H1 (cell line): ENCODE data around the gene CTSK. TPM values are rescaled to one million over a fixed set of nuclear protein-coding genes. Genes with fewer than 3 reads are reported as not detected.

Experiments
- CTCF ChIA-PET: fragments of 300-600 bp; sonication (Branson Sonifier 250); formaldehyde crosslinking; loops from one replicate; lab custom pipeline; 2021; ENCODE audit not compliant: partially characterized antibody; lab: Charles Lee
- POLR2A ChIA-PET: fragments of 300-600 bp; sonication (Branson Sonifier 250); formaldehyde crosslinking; loops from one replicate; lab custom pipeline; 2021; ENCODE audit warnings: inconsistent platforms; ENCODE audit not compliant: partially characterized antibody; lab: Charles Lee
- DNase-seq, 2 experiments: peaks; one replicate each; pipeline versions ENCODE4 v3.0.0 to v3.0.0-alpha.2; 2010 to 2022; ENCODE audit warnings: low spot score in 2 of 2, low read depth in 1 of 2, mixed read lengths in 1 of 2
- FAIRE-seq: peaks from 2 replicates; lab custom pipeline; 2011; peaks lifted over from hg19 to GRCh38; lab: Jason Lieb, UNC
- H2AFZ ChIP-seq: 2 replicates; pipeline ENCODE4 v1.8.1; 2012; ENCODE audit warnings: low read length, inconsistent platforms
- H2AK5ac ChIP-seq: 2 replicates; pipeline ENCODE4 v1.6.1; 2013; ENCODE audit warnings: low read depth, low read length
- H2BK120ac ChIP-seq: replicated peaks from 2 replicates; pipeline ENCODE3; 2013; ENCODE audit warnings: low read depth, low read length, inconsistent platforms
- H2BK12ac ChIP-seq: 2 replicates; pipeline ENCODE4 v1.6.1; 2013; ENCODE audit warnings: low read depth, low read length
- H2BK15ac ChIP-seq: 2 replicates; pipeline ENCODE4 v1.6.1; 2013; ENCODE audit warnings: low read length
- H2BK20ac ChIP-seq: 2 replicates; pipeline ENCODE4 v1.6.1; 2013; ENCODE audit warnings: low read length
- H2BK5ac ChIP-seq: 2 replicates; pipeline ENCODE4 v1.6.1; 2013; ENCODE audit warnings: low read depth, low read length
- H3K14ac ChIP-seq: 2 replicates; pipeline ENCODE4 v1.6.1; 2013; ENCODE audit warnings: inconsistent platforms; ENCODE audit not compliant: insufficient read length
- H3K18ac ChIP-seq: 2 replicates; pipeline ENCODE4 v1.6.1; 2013; ENCODE audit warnings: low read length; ENCODE audit errors: extremely low read depth
- H3K23ac ChIP-seq: 2 replicates; pipeline ENCODE4 v1.6.1; 2013; ENCODE audit warnings: inconsistent platforms; ENCODE audit not compliant: insufficient read length
- H3K23me2 ChIP-seq: 2 replicates; pipeline ENCODE4 v1.6.1; 2013; ENCODE audit warnings: low read depth, low read length
- H3K27ac ChIP-seq: 2 replicates; pipeline ENCODE4 v1.6.1; 2011; ENCODE audit warnings: low read depth, low read length, inconsistent platforms
- H3K27me3 ChIP-seq, 4 experiments: replicated peaks in 1 of 4; 1 replicate in 1 of 4; 2 replicates in 3 of 4; pipeline versions ENCODE4 v1.6.1 to v1.8.1; 2011 to 2013; ENCODE audit warnings: low read length in 3 of 4, mild to moderate bottlenecking in 3 of 4, inconsistent platforms in 2 of 4, mixed read lengths in 2 of 4, moderate library complexity in 1 of 4; ENCODE audit not compliant: control insufficient read depth in 3 of 4, insufficient read depth in 3 of 4; ENCODE audit errors: extremely low read depth in 1 of 4
- H3K36me3 ChIP-seq, 4 experiments: 2 replicates each; pipeline versions ENCODE4 v1.6.1 to v1.8.1; 2011 to 2013; ENCODE audit warnings: mild to moderate bottlenecking in 4 of 4, low read length in 3 of 4, moderate library complexity in 2 of 4, control low read depth in 1 of 4, inconsistent platforms in 1 of 4; ENCODE audit not compliant: insufficient read depth in 4 of 4, control insufficient read depth in 2 of 4
- H3K4ac ChIP-seq: replicated peaks from 2 replicates; pipeline ENCODE3; 2013; ENCODE audit warnings: low read length, low read depth, mixed read lengths, inconsistent platforms; ENCODE audit not compliant: insufficient read length
- H3K4me1 ChIP-seq, 4 experiments: replicated peaks in 1 of 4; 1 replicate in 1 of 4; 2 replicates in 3 of 4; pipeline versions ENCODE4 v1.6.1 to v1.8.1; 2011 to 2013; ENCODE audit warnings: low read length in 3 of 4, inconsistent platforms in 2 of 4, mixed read lengths in 1 of 4; ENCODE audit not compliant: insufficient read depth in 4 of 4, control insufficient read depth in 3 of 4
- H3K4me2 ChIP-seq, 2 experiments: 2 replicates each; pipeline versions ENCODE4 v1.6.1 to v1.8.1; 2011 to 2013; ENCODE audit warnings: low read depth in 2 of 2, low read length in 2 of 2, control low read depth in 1 of 2, inconsistent platforms in 1 of 2, mild to moderate bottlenecking in 1 of 2; ENCODE audit not compliant: insufficient read depth in 1 of 2
- H3K4me3 ChIP-seq, 4 experiments: fragments of 200-600, 300-600 bp in 1 of 4; sonication (generic), shearing (Covaris generic), sonication (Bioruptor Twin) in 1 of 4; 2 replicates each; pipeline versions ENCODE4 v1.5.1 to v1.8.1; 2011 to 2016; ENCODE audit warnings: low read length in 4 of 4, low read depth in 3 of 4, control low read depth in 2 of 4, inconsistent platforms in 2 of 4, mild to moderate bottlenecking in 2 of 4, mixed read lengths in 1 of 4, moderate library complexity in 1 of 4; ENCODE audit not compliant: insufficient read depth in 2 of 4; ENCODE audit errors: extremely low read depth in 1 of 4
- H3K56ac ChIP-seq: replicated peaks from 2 replicates; pipeline ENCODE3; 2013; ENCODE audit warnings: low read depth, mild to moderate bottlenecking, mixed read lengths, low read length, inconsistent platforms; ENCODE audit not compliant: insufficient read length
- H3K79me1 ChIP-seq: 2 replicates; pipeline ENCODE4 v1.6.1; 2013; ENCODE audit warnings: low read depth, low read length, control low read depth
- H3K79me2 ChIP-seq, 2 experiments: 2 replicates each; pipeline versions ENCODE4 v1.6.1 to v1.8.1; 2012 to 2013; ENCODE audit warnings: low read length in 2 of 2, mild to moderate bottlenecking in 2 of 2, inconsistent platforms in 1 of 2; ENCODE audit not compliant: insufficient read depth in 2 of 2, control insufficient read depth in 1 of 2
- H3K9ac ChIP-seq, 4 experiments: replicated peaks in 1 of 4; 1 replicate in 1 of 4; 2 replicates in 3 of 4; pipeline versions ENCODE4 v1.6.1 to v1.8.1; 2011 to 2013; ENCODE audit warnings: low read depth in 3 of 4, low read length in 3 of 4, control low read depth in 2 of 4, mild to moderate bottlenecking in 2 of 4, moderate library complexity in 2 of 4, inconsistent platforms in 1 of 4; ENCODE audit errors: extremely low read depth in 1 of 4
- H3K9me3 ChIP-seq, 2 experiments: 2 replicates each; pipeline versions ENCODE4 v1.6.1 to v1.8.1; 2012 to 2013; ENCODE audit warnings: mild to moderate bottlenecking in 2 of 2, moderate library complexity in 2 of 2, control low read depth in 1 of 2, inconsistent platforms in 1 of 2, low read depth in 1 of 2, low read length in 1 of 2, mixed read lengths in 1 of 2; ENCODE audit not compliant: insufficient read depth in 2 of 2
- H4K20me1 ChIP-seq, 2 experiments: replicated peaks in 1 of 2; 2 replicates each; pipeline versions ENCODE3 to v1.8.1; 2011 to 2013; ENCODE audit warnings: inconsistent platforms in 2 of 2, low read length in 2 of 2, mild to moderate bottlenecking in 1 of 2; ENCODE audit not compliant: insufficient read depth in 2 of 2, control insufficient read depth in 1 of 2
- H4K5ac ChIP-seq: 2 replicates; pipeline ENCODE4 v1.6.1; 2013; ENCODE audit warnings: low read length, low read depth, mixed read lengths, inconsistent platforms; ENCODE audit not compliant: insufficient read length
- H4K8ac ChIP-seq: 2 replicates; pipeline ENCODE4 v1.8.0; 2013; ENCODE audit warnings: mild to moderate bottlenecking, moderate library complexity, low read length, inconsistent platforms; ENCODE audit not compliant: insufficient read depth; ENCODE audit errors: extremely low read depth
- H4K91ac ChIP-seq: replicated peaks from 2 replicates; pipeline ENCODE3; 2013; ENCODE audit warnings: low read length, mixed read lengths, inconsistent platforms; ENCODE audit not compliant: insufficient read length
- CEBPB ChIP-seq: IDR thresholded peaks from 2 replicates; pipeline ENCODE4 v1.6.1; 2012; ENCODE audit warnings: low read depth, low read length
- CREB1 ChIP-seq: IDR thresholded peaks from 2 replicates; pipeline ENCODE4 v1.6.1; 2012; ENCODE audit warnings: inconsistent platforms
- GTF2F1 ChIP-seq: IDR thresholded peaks from 2 replicates; pipeline ENCODE4 v1.6.1; 2012; ENCODE audit warnings: low read depth, low read length, improper control_type of control experiment, borderline replicate concordance
- KDM1A ChIP-seq: fragments of 200-600, 300-600 bp; sonication (generic); IDR thresholded peaks from 2 replicates; pipeline ENCODE4 v1.7.1; 2016; ENCODE audit warnings: mild to moderate bottlenecking, low read length, borderline replicate concordance
- RFX5 ChIP-seq: IDR thresholded peaks from 2 replicates; pipeline ENCODE4 v1.6.1; 2011; ENCODE audit warnings: low read depth, low read length, improper control_type of control experiment, borderline replicate concordance
- SIRT6 ChIP-seq: IDR thresholded peaks from one replicate; pipeline ENCODE4 v1.7.1; 2012; ENCODE audit warnings: low read length, inconsistent platforms
- SIX5 ChIP-seq: IDR thresholded peaks from 2 replicates; pipeline ENCODE4 v1.6.1; 2011; ENCODE audit warnings: mild to moderate bottlenecking, low read depth, low read length
- TAF1 ChIP-seq: IDR thresholded peaks from 2 replicates; pipeline ENCODE4 v1.6.1; 2011; ENCODE audit warnings: mild to moderate bottlenecking, low read depth, low read length
- TAF7 ChIP-seq: optimal IDR thresholded peaks from 2 replicates; pipeline ENCODE3; 2011; ENCODE audit warnings: low read depth, mild to moderate bottlenecking, inconsistent platforms, low read length, moderate library complexity, borderline replicate concordance
- WGBS, 2 experiments: shearing (Covaris generic) in 1 of 2; methylation state at CpG; one replicate each; pipeline versions ENCODE4 v1.1.6 to v1.1.7; 2013 to 2015; ENCODE audit warnings: low lambda C conversion rate in 2 of 2, mixed read lengths in 2 of 2, inconsistent platforms in 1 of 2, low coverage in 1 of 2, missing lambda C conversion rate in 1 of 2; ENCODE audit not compliant: insufficient replicate concordance in 2 of 2, insufficient coverage in 1 of 2, insufficient read length in 1 of 2; ENCODE audit errors: extremely low coverage in 1 of 2, missing lambda C conversion rate in 1 of 2; 5-methylcytosine and 5-hydroxymethylcytosine counted together
- polyA plus RNA-seq, 7 experiments: library from polyadenylated mRNA; depleted of rRNA in 3 of 7; stranded (reverse) in 5 of 7; unstranded in 2 of 7; fragments of >200 nt in 5 of 7; fragments of 200-250 nt in 2 of 7; gene quantifications; 1 replicate in 5 of 7; 2 replicates in 1 of 7; 4 replicates in 1 of 7; pipeline versions ENCODE4 v1.2.1 to v1.2.3, GENCODE V29; 2011 to 2013; ENCODE audit warnings: missing spikeins in 2 of 7, mixed read lengths in 2 of 7
- total RNA-seq: library from RNA; stranded (reverse); fragmentation: NEBNext Ultra II Directional; extraction: Animal tissue kit (Norgen Biotek cat#: 25700); gene quantifications from 2 replicates; pipeline ENCODE4 v1.2.1, GENCODE V29; 2021
- TF ChIP-seq, protein P1 (sequence below): IDR thresholded peaks from 2 replicates; pipeline ENCODE4 v1.6.1; 2012; ENCODE audit warnings: low read length, inconsistent platforms
- TF ChIP-seq, protein P2 (sequence below): IDR thresholded peaks from 2 replicates; pipeline ENCODE4 v1.6.1; 2012; ENCODE audit warnings: inconsistent platforms
- TF ChIP-seq, protein P3 (sequence below): IDR thresholded peaks from 2 replicates; pipeline ENCODE4 v1.6.1; 2012; ENCODE audit warnings: inconsistent platforms

The CTSK gene
- total and polyA plus RNA-seq, 2 of the 8 experiments (the other 6 are each of a cell fraction or from before 2014, with no cell fraction given), result 2.7 to 4.2 TPM

DNA sequence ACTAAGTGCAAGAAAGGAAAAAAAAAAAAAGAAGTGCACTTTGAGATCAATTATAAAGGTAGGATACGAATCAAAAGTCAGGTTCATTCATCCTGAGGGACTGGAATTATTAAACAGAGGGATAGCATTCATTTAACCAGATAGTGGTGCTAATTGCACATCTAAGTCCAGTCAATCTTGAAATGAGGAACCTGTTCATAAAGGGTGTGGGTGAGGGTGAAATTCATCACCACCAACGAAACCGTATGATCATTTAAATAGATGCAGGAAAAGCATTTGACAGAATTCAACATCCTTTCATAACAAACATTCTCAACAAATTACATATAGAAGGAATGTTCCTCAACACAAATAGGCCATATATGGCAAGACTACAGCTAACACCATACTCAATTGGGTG lies 48.0 kb downstream of the CTSK start:
- Histone ChIP-seq H4K20me1 (no peaks in the 10 kb centered on the region), H3K4me2 (no peak overlapping the region), H2BK12ac (no peak overlapping the region), H3K18ac (no peak overlapping the region)
- WGBS, 2 experiments, result 90% methylated on average over 3 of the region's 3 CpGs; no CpG with 5 or more reads in 1 of the 2 experiments
- no peak for TF ChIP-seq KDM1A
- TF ChIP-seq SIX5, result no peak
- no peak for TF ChIP-seq CEBPB
- no peak for TF ChIP-seq TAF1
- TF ChIP-seq, protein P1, sequence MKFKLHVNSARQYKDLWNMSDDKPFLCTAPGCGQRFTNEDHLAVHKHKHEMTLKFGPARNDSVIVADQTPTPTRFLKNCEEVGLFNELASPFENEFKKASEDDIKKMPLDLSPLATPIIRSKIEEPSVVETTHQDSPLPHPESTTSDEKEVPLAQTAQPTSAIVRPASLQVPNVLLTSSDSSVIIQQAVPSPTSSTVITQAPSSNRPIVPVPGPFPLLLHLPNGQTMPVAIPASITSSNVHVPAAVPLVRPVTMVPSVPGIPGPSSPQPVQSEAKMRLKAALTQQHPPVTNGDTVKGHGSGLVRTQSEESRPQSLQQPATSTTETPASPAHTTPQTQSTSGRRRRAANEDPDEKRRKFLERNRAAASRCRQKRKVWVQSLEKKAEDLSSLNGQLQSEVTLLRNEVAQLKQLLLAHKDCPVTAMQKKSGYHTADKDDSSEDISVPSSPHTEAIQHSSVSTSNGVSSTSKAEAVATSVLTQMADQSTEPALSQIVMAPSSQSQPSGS, result no peak
- TF ChIP-seq SIRT6, result no peak
- TF ChIP-seq, protein P2, sequence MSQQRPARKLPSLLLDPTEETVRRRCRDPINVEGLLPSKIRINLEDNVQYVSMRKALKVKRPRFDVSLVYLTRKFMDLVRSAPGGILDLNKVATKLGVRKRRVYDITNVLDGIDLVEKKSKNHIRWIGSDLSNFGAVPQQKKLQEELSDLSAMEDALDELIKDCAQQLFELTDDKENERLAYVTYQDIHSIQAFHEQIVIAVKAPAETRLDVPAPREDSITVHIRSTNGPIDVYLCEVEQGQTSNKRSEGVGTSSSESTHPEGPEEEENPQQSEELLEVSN, result no peak
- no peak for TF ChIP-seq CREB1
- TF ChIP-seq, protein P3, sequence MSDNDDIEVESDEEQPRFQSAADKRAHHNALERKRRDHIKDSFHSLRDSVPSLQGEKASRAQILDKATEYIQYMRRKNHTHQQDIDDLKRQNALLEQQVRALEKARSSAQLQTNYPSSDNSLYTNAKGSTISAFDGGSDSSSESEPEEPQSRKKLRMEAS, result no peak
- TF ChIP-seq RFX5, result no peak
- no peak for TF ChIP-seq GTF2F1
- no peak for TF ChIP-seq TAF7
- TF ChIP-seq, all 59 proteins: peak for 0
- DNase-seq (no peak), FAIRE-seq (no peak)
- Histone ChIP-seq H3K4ac (no peak overlapping the region), H2BK15ac (no peak overlapping the region), H3K23ac (no peak overlapping the region), H2BK20ac (no peak overlapping the region), H3K79me2 (no peaks in the 10 kb centered on the region), H4K91ac (no peak overlapping the region), H3K9me3 (peaks cover 0 to 5% of the 10 kb centered on the region in 2 experiments; a peak in 1 of 4 replicates), H3K36me3 (no peaks in the 10 kb centered on the region), H2AK5ac (no peak overlapping the region), H3K27me3 (no peaks in the 10 kb centered on the region), H3K27ac (no peak overlapping the region), H3K4me3 (no peak overlapping the region), H2AFZ (no peak overlapping the region), H3K4me1 (no peaks in the 10 kb centered on the region), H3K14ac (no peak overlapping the region), H4K8ac (no peak overlapping the region), H4K5ac (no peak overlapping the region), H3K79me1 (no peaks in the 10 kb centered on the region), H3K56ac (no peak overlapping the region), H2BK120ac (no peak overlapping the region), H2BK5ac (no peak overlapping the region), H3K9ac (no peak overlapping the region), H3K23me2 (no peaks in the 10 kb centered on the region; the same call in 1 of the 2 replicates)
- CTCF ChIA-PET, result no interaction called here
- POLR2A ChIA-PET, result interaction anchor here (1.1 kb wide), 1 partner anchor 111 kb away, joined by 3 read pairs; no protein-coding TSS in a partner anchor
